Right kidney (tissue), 1 donor: ENCODE measurements around the gene PAX2.

ENCODE experiments used
- DNase-seq: peaks from one replicate; pipeline ENCODE4 v3.0.0-alpha.2; 2016

PAX2 gene

DNA sequence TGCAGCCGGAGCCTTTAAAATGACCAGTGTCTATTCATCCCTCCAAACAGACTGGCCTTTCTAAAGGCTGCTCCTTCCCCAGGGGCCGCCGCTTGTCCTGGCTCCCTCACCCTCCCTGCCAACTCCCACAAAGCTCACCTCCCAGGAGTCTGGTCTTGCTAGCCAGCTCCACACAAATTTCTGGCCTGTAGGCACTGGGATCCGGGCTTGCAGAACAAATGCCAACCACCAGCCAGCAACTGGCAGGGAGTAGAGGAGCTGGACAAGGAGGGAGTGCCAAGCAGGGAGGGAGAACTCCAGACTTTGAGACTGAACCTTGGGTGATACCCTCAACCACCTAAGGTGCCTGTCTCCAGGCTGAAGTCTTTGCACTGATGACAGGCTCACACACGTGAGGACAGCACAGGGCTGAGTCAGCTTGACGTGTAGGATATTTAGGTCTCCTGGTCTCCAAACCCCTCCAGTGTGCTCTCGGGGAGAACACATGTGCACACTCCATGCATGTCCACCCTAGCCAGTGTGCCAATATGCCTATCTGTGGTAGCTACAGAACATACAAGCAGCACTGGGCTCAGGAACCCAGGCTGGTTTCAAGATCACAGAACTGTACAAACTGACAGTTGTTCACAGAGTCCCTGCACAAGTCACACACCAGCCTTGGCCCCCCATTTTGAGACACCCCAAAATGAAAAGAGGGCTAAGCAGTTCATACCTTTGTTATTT is 6.0 kb downstream of the PAX2 start:
- DNase-seq: peak; percentile 35

DNA sequence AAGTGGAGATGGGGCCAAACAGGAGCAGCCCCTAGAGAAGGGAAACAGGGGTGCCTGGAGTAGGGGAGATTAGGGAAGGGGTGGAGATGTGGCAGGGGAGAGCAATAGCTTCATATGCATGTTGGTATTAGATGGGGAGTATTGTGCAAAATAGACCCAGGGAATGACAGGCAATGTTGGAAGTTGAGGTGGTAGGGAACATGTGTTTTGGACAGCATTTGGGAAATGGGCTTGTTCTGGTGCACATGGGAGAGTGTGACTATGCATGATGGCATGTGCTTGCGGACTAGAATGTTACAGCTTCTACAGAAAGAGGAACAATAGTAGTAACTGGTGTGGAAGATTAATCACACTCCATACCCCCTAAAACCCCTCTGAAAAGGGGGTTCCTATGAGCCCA is 10.4 kb downstream of the PAX2 start:
- DNase-seq: no peak

DNA sequence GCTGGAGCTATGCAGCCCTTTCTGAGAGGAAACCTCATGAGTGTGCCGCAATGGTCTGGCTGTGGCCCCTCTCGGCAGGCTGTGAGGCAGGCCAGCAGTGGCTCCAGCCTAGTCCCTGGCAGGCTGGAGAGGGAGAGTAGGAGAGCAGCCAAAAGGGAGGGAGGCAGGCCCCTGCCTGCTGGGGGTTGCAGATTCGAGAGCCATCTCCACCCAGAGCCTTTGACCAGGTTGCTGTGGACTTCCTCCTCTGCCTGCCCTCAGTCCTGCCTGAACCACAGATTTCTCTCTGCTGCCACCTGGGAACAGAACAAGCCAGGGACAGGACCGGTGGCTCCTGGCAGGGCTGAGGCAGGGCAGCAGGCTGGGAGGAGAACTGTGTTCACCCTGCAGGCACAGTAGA is 13.9 kb downstream of the PAX2 start:
- peak; percentile 42 for DNase-seq

DNA sequence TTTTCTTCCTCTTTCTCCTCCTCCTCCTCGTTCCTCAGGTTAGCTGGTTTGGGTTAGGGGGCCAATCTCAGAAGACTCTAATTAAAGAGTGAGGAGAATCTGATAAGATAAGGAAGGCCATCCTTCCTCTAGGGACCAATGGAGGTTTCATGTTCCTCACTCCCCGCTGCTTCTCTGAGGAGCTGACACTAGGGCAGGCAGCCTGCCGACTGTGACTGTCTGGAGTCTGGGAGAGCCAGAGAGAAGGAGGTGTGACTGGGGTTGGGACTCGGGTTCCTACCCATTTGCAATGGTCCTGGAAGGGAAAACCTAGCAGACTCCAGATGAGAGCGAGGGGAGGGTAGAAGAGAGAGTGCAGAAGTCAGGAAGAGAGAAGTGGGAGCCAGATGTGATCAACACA is 15.3 kb downstream of the PAX2 start:
- DNase-seq: no peak

DNA sequence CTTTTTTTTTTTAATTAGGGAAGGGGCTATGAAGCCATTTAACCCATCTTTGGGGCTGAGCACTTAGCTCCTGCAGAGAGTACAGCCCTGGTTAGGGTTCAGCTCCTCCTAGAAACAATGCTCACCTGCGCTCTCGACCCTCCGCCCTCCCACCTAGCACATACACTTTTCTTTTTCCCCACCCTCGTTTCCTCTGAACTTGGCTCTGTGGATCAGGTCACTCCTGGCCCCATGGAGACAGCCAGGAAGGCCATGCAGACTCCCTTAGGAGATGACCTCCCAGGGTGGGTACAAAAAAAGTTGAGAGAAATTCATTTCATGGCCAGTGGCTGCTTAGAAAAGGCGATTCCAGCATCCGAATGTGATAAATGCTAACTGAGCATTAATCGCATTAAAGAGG is 15.8 kb downstream of the PAX2 start:
- DNase-seq: no peak

DNA sequence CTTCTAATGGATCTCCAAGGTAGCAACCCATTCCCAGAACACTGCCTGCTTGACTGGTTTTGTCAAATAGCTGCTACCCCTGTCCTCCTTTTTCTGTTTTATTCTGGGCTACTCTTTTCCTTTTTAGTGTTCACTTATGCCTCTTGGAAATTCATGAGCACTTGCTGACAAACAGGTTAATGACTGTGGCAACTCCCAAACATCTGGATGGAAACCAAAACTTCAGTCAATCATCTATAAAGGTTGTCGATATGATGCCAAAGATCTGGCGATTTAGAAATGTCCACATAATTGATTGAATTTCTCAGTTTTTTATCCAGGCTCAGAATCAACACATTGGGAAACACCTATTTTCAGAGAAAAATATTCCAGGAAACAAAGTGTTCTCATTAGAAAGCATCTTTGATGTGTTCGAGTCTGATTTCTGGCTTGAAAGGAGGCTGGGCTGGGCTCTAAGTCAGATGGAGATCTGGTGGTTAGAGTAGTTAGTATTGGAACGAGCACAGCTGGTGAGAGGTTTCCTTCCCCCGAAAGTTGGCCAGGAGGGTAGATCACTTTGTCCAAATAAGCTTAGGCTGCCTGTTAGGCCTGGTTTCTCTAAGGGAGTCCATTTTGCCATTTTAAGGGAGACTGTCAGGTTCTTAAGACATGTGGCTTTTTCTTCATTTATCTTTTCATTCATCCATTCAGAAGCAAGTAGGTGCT is 17.8 kb downstream of the PAX2 start:
- no peak for DNase-seq

DNA sequence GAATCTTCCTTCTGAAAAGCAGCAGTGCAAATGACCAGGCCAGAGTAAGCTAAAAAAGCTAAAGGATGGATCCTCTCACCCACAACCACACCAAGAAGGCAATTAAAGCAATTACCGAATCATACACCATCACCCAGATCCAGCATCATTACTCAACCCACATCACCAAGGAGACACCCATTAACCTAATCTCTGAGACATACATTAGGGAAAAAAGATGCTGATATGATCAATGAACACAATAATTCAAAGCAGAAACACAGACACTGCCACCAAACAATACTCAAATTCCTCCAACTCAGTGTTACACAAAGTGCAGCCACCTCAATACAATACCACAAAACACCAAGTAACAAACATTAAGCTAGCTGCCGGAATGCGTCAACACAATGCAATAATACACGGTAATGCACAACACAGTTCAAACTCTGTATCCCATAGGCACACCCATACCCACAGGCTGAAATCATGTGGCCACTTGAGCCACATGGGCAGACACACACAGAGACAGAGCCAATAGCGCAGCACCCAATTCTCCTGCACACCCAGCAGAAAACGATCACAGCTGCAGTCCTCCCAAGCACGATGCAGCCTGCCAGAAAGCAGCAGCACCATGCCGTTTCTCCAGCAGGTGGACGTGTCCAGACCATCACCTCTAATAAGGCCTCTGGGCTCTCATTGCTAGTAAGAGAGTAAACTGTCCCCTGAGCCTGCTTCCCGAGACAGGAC is 21.5 kb downstream of the PAX2 start:
- no peak for DNase-seq

DNA sequence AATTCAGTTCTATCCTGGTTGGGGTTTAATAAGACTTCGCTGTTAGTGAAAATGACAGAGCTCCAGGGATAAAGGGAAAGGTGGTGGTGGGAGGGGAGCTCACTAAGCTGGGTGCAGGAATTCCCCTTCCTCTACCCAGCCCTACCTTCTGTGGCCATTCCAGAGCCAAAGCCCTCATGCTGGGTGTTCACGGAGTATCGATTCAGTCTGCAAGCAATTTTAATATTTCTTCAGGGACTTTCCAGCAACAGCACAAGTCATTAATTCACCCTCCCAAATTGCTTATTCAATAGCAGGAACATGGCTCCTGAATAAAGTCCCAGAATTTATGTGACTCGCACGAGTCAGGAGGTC is 22.0 kb downstream of the PAX2 start:
- no peak for DNase-seq

DNA sequence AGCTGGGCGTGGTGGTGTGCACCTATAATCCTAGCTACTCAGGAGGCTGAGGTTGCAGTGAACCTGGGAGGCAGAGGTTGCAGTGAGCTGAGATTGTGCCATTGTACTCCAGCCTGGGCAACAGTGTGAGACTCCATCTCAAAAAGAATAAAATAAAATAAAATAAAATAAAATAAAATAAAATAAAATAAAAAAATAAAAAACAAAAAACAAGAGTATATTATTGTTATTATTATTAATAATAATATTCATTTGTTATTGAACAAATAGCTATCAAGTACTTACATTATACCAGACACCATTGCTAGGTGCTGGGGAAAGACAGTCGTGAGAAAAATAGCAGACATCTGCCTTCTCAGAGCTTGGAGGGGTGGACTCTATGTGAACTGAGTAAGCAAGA is 24.1 kb downstream of the PAX2 start:
- DNase-seq: no peak

DNA sequence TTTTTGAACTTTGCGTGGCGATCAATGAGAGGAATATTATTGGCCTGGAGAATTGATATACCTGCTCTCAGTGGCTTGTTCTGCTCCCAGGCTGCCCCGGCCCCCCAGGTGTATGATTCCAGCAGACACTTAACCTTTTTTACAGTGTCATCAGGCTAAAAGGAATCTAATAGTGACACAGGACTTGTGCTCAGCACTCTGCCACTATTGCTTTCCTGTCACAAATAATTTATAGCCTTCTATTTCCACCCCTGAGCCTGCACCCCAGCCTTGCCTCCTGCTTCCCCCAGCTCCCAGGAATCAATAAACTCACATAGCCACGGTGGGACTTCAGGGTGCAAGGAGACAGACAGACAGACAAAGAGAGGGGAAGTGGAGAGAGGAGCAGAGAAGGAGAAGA is 28.3 kb downstream of the PAX2 start:
- DNase-seq: no peak

DNA sequence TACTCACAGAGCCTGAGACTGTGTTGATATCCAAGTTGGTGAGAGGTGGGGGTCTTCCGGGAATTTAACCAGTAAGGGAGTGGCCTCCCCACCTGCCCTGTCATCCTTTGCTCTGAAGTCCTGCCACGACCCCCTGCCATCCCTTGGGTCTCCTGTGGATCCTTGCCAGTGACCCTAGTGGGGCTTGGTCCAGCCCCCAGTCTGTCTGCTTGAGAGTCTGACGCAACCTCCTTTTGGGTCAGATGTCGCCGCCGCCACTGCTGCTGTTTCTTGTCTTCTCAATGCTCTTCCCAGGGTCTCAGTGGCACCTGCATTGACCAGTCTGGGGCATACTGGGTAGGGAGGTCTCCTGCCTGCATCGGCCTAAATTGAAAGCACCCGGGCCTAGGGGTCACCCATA is 28.8 kb downstream of the PAX2 start:
- no peak for DNase-seq

DNA sequence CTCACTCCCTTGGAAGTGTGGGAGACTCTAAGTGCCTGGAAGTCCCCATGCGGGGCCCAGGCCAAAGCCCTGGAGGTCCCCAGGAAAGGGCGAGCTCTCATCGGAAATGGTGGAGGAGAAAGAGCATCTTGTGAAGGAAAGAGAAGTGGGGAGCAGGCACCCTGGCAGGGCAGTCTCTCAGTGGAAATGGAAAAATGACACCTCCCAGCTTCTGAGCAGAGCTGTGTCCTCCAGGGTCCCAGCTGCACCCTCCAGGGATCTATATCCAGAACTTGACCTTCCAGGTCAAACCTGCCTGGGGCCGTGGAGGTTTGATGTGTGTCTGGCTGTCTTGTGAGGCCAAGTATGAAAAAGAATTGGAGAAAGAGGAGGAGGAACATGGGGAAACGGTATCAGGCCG is 29.5 kb downstream of the PAX2 start:
- DNase-seq: no peak

DNA sequence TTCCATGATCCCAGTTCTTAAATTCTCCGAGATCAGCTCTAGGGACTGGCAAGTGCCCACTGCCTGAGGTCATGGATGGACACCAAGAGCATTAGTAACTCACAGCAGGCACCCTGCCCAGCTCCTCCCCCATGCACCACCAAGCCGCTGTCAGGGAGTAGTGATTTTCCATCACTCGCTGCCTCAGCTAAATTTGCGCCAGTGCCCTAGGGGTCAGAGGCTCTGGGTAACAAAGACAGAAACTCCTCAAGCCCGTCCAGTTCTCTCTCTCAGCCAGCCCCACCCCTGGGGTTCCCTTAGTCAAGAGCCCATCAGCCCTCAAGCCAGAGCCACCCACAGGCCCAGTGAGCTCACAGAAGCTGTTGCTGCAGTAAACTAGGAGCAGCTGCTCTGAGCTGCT is 30.0 kb downstream of the PAX2 start:
- DNase-seq: no peak

DNA sequence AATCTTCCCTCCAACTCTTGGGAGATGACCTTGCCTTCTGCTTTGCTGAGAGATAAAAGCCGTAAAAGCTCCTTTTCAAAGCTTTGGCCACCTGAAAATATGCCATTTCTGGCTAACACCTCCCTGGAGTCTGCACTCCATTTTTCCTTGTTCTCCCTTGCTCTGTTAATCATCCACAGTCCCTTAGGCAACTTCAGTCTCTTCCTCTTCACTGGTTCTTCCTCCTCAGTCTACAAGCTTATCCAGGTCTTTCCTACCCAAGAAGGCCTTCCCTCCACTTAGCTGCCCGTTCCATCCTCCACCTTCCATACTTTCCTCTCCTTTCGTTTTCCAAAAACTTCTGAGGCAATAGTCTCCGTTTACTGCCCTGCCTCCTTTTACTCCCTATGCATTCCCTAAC is 30.5 kb downstream of the PAX2 start:
- no peak for DNase-seq

DNA sequence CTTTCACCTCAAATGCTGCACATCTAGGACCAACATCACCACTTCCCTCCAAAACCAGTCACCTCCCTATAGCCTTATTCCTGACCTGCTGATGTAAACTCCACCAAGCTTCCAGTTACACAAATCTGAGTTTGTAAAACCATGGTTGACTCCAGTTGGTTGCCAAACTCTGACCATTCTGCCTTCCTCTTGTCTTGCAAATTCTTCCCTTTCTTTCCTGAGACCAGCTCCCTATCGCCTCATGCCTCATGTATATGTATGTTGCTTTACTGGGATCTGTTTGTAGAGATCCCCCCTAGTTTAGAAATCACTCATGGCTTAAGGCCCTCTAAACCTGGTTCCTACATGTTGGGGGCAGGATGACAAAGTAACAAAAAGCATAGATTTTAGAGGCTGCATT is 31.3 kb downstream of the PAX2 start:
- no peak for DNase-seq

DNA sequence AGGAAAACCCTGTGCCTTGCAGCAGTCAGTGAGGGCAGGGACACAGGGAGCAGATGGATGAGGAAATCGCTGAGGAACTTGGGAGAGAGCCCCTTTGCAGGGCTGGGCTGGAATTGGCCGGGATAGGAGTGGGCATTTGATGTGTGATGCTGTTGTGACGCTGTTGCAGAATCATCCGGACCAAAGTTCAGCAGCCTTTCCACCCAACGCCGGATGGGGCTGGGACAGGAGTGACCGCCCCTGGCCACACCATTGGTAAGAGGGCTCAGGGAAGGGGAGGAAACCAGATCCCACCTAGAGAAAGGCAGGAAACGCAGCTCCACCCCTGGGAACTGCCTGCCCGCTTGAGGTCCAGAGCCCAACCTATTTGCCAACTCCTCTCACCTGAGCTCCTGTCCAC is 33.9 kb downstream of the PAX2 start:
- DNase-seq: no peak

DNA sequence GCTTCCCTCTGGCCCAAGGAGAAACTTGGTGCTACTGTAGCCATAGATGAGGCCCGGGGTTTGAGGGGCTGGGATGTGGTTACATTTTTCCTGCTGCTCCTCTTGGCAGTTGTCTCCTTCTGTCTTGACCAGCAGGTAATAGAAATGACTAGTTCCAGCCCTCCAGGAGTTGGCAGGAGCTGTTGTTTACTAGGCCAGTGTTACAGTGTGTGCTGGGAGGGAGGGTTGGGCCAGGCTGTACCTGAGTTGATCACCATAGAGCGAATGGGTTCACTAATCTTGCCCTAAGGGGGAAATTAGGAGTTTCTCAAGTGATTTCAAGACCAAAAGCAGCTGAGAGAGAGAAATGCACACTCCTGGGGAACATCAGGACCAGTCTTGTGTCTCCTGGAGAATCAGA is 34.9 kb downstream of the PAX2 start:
- no peak for DNase-seq

DNA sequence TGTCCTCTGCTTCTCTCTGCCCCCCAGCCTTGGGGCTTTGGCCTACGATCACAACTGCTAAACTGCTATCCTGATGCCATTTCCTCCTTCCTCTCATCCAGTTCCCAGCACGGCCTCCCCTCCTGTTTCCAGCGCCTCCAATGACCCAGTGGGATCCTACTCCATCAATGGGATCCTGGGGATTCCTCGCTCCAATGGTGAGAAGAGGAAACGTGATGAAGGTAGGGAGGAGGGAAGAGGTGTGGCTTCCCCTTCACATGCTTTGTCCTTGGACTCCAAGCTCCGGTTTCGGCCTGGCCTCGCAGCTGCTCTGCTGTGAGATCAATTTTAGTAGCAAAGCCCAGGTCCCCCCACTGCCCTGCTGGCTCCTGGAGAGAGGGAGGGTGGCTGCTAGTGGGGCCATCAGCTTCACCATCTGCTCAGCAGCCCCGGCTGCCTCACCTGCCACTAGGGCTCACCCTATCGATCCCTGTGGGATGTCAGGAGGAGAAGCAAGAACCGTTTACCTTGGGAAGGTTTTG is 35.8 kb downstream of the PAX2 start:
- no peak for DNase-seq

DNA sequence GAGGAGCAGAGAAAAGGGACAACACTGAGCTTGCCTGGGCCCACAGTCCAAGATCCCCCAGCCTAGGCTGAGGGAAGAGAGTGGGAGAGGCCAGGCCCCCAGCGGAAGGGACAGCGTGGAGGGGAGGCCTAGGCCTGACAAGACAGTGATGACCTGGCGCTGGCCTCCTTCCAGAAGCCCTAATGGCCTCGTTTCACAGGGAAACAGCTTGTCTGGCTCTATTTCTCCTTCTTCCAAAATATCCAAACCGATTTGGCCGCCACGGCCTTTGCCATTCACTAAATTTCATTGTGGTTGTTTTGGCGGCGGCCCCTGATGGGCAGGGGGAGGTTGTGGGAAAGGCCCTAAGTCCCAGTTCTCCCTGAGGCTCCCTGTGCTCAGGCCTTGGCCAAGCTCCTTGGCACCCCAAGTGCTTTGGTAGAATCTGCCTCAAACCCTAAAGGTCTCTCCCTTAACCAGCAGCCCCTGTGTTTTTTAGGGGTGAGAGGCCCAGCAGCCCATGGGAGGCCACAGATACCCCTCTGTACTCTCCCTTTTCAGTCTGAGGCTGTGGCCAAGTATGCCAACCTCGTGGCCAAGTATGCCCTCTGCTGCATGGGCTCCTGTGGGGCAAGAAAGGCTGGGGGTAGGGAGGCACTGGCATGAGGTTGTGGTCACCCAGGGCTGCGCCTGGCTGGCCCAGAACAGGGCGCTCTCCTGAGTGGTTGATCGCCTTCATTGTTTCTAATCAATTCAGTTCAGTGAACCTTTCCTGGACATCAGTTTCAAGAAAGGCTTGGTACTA is 37.3 kb downstream of the PAX2 start:
- no peak for DNase-seq

DNA sequence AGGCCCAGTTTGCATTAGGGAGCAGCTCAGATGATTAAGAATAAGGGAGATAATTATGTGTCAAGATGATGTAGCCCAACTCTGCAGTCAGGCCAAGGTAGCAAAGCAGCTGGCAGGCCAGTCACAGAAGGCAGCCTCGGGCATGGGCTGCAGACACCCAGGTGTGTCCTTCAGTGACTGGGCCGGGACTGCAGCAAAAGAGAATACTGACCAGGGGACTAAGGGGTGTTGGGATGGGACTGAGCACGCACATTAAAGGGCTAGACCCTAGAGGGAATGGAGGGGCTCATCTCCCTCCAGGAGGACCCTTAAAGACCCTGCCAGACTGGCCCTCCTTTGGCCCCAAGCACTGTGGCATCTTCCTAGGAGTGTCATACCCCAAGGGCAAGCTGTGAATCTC is 38.7 kb downstream of the PAX2 start:
- DNase-seq: no peak

DNA sequence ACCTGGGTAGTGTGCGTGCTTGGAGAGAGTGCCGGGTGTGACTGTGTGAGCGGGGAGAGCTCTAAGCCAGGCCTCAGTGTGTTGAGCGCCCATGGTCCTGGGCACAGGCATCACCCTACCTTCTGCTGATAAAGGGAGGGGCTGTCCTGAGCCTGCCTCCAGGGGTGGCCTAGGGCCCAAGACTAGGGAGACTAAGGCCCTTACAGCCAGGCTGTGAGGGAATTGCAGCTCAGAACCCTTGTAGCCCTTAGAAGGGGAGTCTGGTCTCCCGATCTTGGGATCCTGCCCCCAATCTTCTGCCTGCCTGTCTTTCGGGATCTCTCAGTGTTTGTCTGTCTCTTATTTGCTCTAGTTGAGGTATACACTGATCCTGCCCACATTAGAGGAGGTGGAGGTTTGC is 41.2 kb downstream of the PAX2 start:
- DNase-seq: no peak

DNA sequence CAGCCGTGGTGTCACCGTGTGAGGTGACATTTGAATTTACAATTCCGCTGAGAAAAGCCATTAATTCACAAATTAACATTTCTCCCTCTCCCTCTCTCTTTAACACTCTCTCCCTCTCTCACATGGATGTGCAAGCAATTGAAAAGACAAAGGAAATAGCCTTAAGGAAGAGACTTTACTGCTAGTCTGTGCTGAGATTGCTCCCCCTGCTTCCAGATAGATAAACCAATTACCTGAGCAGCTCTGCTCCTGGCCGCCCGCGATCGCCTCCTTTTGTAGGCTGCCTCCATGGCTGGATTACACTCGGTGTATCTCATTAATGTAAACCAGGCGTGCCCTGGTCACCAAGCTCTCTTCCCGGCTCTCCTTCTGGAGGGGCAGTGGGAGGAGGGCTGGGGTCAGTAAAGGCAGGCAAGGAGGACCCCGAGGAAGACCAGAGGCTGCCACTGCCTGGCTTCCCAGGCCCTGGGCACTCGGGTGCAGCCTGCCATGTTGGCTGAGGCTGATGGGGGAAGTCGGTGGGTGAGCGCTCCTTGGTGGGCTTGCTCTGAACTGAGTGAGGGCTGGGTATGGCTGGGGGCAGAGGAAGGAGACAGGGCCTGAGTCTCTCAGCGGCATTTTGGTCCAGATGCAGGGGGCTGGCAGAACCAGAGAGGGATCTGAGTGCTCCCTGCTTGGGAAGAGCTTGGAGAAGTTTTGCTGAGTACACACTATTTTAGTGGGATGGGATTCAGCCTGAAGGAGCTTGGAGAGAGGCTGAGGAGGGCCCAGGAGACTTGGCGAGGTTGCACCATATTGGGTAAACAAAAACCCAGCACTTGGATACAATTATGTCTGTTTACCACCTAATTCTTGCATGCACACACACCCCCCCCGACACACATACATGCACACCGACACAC is 42.9 kb downstream of the PAX2 start:
- no peak for DNase-seq
